ENCODE results near the gene UPK3B.
"Not testable (repeated sequence)": the region's sequence is repeated elsewhere in the genome, so short reads cannot be mapped to it uniquely, and the experiment has no call there.

UPK3B gene

GRCh38 chr7:76515999-76516443 lies 5.7 kb downstream of the UPK3B start:
- no peak for DNase-seq (ENCODE audit: low read depth in 1 of 2, low spot score in 1 of 2)
- in situ Hi-C loops (cut with HindIII; ENCODE audit: low pct_unique_long_range_greater_than_20kb, low sequenced_read_pairs): no loop called here
- no peak for TF ChIP-seq JUND (IDR thresholded peaks at IDR 0.05; ENCODE audit: low read depth)

- in situ Hi-C loops (cut with HindIII; ENCODE audit: low pct_unique_long_range_greater_than_20kb, low sequenced_read_pairs); DNase-seq (ENCODE audit: low read depth in 1 of 2, low spot score in 1 of 2): not testable (repeated sequence)
Observed at GRCh38 chr7:76516932-76517331, 6.6 kb downstream of the UPK3B start.

GRCh38 chr7:76526183-76526582 lies 15.8 kb downstream of the UPK3B start:
- DNase-seq (ENCODE audit: low read depth in 1 of 2, low spot score in 1 of 2); in situ Hi-C loops (cut with HindIII; ENCODE audit: low pct_unique_long_range_greater_than_20kb, low sequenced_read_pairs): not testable (repeated sequence)

- DNase-seq (ENCODE audit: low read depth in 1 of 2, low spot score in 1 of 2); in situ Hi-C loops (cut with HindIII; ENCODE audit: low pct_unique_long_range_greater_than_20kb, low sequenced_read_pairs): not testable (repeated sequence)
Observed at GRCh38 chr7:76531643-76532042, 21.3 kb downstream of the UPK3B start.

GRCh38 chr7:76543197-76543596 lies 32.8 kb downstream of the UPK3B start, which contains the start of gene SPDYE16:
TSS of gene SPDYE16 (minus strand) at chr7:76543297. CDS start at chr7:76541459, 1,838 bp downstream.
- in situ Hi-C loops (cut with HindIII; ENCODE audit: low pct_unique_long_range_greater_than_20kb, low sequenced_read_pairs): not testable (repeated sequence)

GRCh38 chr7:76549025-76549854 lies 38.9 kb downstream of the UPK3B start:
- in situ Hi-C loops (cut with HindIII; ENCODE audit: low pct_unique_long_range_greater_than_20kb, low sequenced_read_pairs): not testable (repeated sequence)
- peak; percentile 80 to 94 for DNase-seq (ENCODE audit: low read depth in 1 of 2, low spot score in 1 of 2)

More at GRCh38 chr7:76543197-76543596, 32.8 kb downstream of the UPK3B start, which contains the start of gene SPDYE16:
- not testable (repeated sequence) for DNase-seq (ENCODE audit: low read depth in 1 of 2, low spot score in 1 of 2)

- DNase-seq (ENCODE audit: low read depth in 1 of 2, low spot score in 1 of 2); in situ Hi-C loops (cut with HindIII; ENCODE audit: low pct_unique_long_range_greater_than_20kb, low sequenced_read_pairs): not testable (repeated sequence)
Observed at GRCh38 chr7:76549855-76550248, 39.5 kb downstream of the UPK3B start.

GRCh38 chr7:76551992-76552391 lies 41.6 kb downstream of the UPK3B start:
- not testable (repeated sequence) for DNase-seq (ENCODE audit: low read depth in 1 of 2, low spot score in 1 of 2)

GRCh38 chr7:76559685-76560084 lies 49.3 kb downstream of the UPK3B start:
- in situ Hi-C loops (cut with HindIII; ENCODE audit: low pct_unique_long_range_greater_than_20kb, low sequenced_read_pairs); DNase-seq (ENCODE audit: low read depth in 1 of 2, low spot score in 1 of 2): not testable (repeated sequence)

More at GRCh38 chr7:76551992-76552391, 41.6 kb downstream of the UPK3B start:
- in situ Hi-C loops (cut with HindIII; ENCODE audit: low pct_unique_long_range_greater_than_20kb, low sequenced_read_pairs): not testable (repeated sequence)

GRCh38 chr7:76560157-76560556 lies 49.8 kb downstream of the UPK3B start:
- in situ Hi-C loops (cut with HindIII; ENCODE audit: low pct_unique_long_range_greater_than_20kb, low sequenced_read_pairs): not testable (repeated sequence)

GRCh38 chr7:76561342-76561741 lies 51.0 kb downstream of the UPK3B start:
- in situ Hi-C loops (cut with HindIII; ENCODE audit: low pct_unique_long_range_greater_than_20kb, low sequenced_read_pairs); DNase-seq (ENCODE audit: low read depth in 1 of 2, low spot score in 1 of 2): not testable (repeated sequence)

More at GRCh38 chr7:76560157-76560556, 49.8 kb downstream of the UPK3B start:
- DNase-seq (ENCODE audit: low read depth in 1 of 2, low spot score in 1 of 2): not testable (repeated sequence)

GRCh38 chr7:76565001-76565400 lies 54.6 kb downstream of the UPK3B start:
- DNase-seq (ENCODE audit: low read depth in 1 of 2, low spot score in 1 of 2); in situ Hi-C loops (cut with HindIII; ENCODE audit: low pct_unique_long_range_greater_than_20kb, low sequenced_read_pairs): not testable (repeated sequence)
